DND-41 (cell line): ENCODE measurements around the gene C3orf20.
A peak's percentile ranks its signal among the peaks of the same experiment; 100 is the strongest.

Experiments
- ATAC-seq: fragments of 200-7000 bp; cut with Tn5 transposase; 3 replicates; pipeline ENCODE4 v1.9.1; 2021; ENCODE audit warnings: low read depth; ENCODE audit not compliant: insufficient read depth
- DNase-seq: peaks from one replicate; pipeline ENCODE4 v3.0.0-alpha.2; 2020
- H2AFZ ChIP-seq: 2 replicates; pipeline ENCODE4 v1.6.0; 2012; ENCODE audit warnings: low read depth, low read length
- H3K27ac ChIP-seq: 2 replicates; pipeline ENCODE4 v1.5.1; 2012; ENCODE audit warnings: low read length, inconsistent platforms
- H3K27me3 ChIP-seq: fragments of 200-600 bp; sonication (generic); 2 replicates; pipeline ENCODE4 v1.6.0; 2012; ENCODE audit warnings: low read length, mild to moderate bottlenecking, inconsistent platforms; ENCODE audit not compliant: insufficient read depth, poor library complexity
- H3K36me3 ChIP-seq: 2 replicates; pipeline ENCODE4 v1.5.1; 2012; ENCODE audit warnings: low read length, inconsistent platforms; ENCODE audit not compliant: insufficient read depth
- H3K4me1 ChIP-seq: 2 replicates; pipeline ENCODE4 v1.5.1; 2012; ENCODE audit warnings: mild to moderate bottlenecking, low read length; ENCODE audit not compliant: insufficient read depth
- H3K4me2 ChIP-seq: 2 replicates; pipeline ENCODE4 v1.6.0; 2012; ENCODE audit warnings: mild to moderate bottlenecking, moderate library complexity, low read length, inconsistent platforms; ENCODE audit not compliant: insufficient read depth
- H3K4me3 ChIP-seq, 2 experiments: fragments of 200-600 bp in 1 of 2; shearing (Covaris generic) in 1 of 2; 2 replicates each; pipeline ENCODE4 v1.5.1; 2012 to 2016; ENCODE audit warnings: inconsistent platforms in 2 of 2, low read length in 2 of 2, mild to moderate bottlenecking in 2 of 2, low read depth in 1 of 2, moderate library complexity in 1 of 2
- H3K79me2 ChIP-seq: 2 replicates; pipeline ENCODE4 v1.6.0; 2012; ENCODE audit warnings: low read length, inconsistent platforms; ENCODE audit not compliant: insufficient read depth
- H3K9ac ChIP-seq: 2 replicates; pipeline ENCODE4 v1.6.0; 2012; ENCODE audit warnings: low read depth, mild to moderate bottlenecking, inconsistent platforms, low read length, moderate library complexity
- H3K9me3 ChIP-seq: 2 replicates; pipeline ENCODE4 v1.5.1; 2012; ENCODE audit warnings: low read length, moderate library complexity, mild to moderate bottlenecking, inconsistent platforms; ENCODE audit not compliant: insufficient read depth, severe bottlenecking
- H4K20me1 ChIP-seq: 2 replicates; pipeline ENCODE4 v1.6.0; 2012; ENCODE audit warnings: low read length; ENCODE audit not compliant: insufficient read depth
- EZH2 ChIP-seq: IDR thresholded peaks from 3 replicates; pipeline ENCODE4 v1.6.1; 2012; ENCODE audit warnings: borderline replicate concordance, low read depth, mild to moderate bottlenecking, moderate library complexity, low read length, inconsistent platforms; ENCODE audit not compliant: severe bottlenecking
- TF ChIP-seq, protein P1 (sequence below): IDR thresholded peaks from 2 replicates; pipeline ENCODE4 v1.5.1; 2012; ENCODE audit warnings: borderline replicate concordance, low read length, moderate library complexity, mild to moderate bottlenecking; ENCODE audit not compliant: poor library complexity, severe bottlenecking; ENCODE audit errors: extremely low read depth

The C3orf20 gene

DNA sequence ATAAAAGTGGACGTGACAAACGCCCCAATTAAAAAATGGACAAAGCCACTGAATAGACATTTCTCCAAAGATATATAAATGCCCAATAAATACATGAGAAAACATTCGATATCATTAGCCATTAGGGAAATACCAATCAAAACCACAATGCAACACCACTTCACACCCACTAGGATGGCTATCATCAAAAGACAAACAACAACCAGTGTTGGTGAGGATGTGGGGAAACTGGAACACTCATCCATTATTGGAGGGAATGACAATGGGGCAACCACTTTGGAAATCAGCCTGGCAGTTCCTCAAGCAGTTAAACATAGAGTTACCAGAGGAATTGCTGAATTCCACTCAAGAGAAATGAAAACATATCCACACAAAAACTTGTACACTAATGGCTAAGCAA, 111.4 kb downstream of the C3orf20 start:
- Histone ChIP-seq H3K27me3 (no peaks in the 10 kb centered on the region), H3K36me3 (no peaks in the 10 kb centered on the region), H3K9ac (no peak overlapping the region), H3K9me3 (no peaks in the 10 kb centered on the region), H3K4me2 (no peak overlapping the region), H3K79me2 (no peaks in the 10 kb centered on the region), H2AFZ (no peak overlapping the region), H3K27ac (no peak overlapping the region), H4K20me1 (no peaks in the 10 kb centered on the region), H3K4me3 (no peak overlapping the region), H3K4me1 (no peaks in the 10 kb centered on the region)
- ATAC-seq (no peak), DNase-seq (no peak)
- no peak for TF ChIP-seq EZH2
- TF ChIP-seq, protein P1, sequence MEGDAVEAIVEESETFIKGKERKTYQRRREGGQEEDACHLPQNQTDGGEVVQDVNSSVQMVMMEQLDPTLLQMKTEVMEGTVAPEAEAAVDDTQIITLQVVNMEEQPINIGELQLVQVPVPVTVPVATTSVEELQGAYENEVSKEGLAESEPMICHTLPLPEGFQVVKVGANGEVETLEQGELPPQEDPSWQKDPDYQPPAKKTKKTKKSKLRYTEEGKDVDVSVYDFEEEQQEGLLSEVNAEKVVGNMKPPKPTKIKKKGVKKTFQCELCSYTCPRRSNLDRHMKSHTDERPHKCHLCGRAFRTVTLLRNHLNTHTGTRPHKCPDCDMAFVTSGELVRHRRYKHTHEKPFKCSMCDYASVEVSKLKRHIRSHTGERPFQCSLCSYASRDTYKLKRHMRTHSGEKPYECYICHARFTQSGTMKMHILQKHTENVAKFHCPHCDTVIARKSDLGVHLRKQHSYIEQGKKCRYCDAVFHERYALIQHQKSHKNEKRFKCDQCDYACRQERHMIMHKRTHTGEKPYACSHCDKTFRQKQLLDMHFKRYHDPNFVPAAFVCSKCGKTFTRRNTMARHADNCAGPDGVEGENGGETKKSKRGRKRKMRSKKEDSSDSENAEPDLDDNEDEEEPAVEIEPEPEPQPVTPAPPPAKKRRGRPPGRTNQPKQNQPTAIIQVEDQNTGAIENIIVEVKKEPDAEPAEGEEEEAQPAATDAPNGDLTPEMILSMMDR, result no peak

DNA sequence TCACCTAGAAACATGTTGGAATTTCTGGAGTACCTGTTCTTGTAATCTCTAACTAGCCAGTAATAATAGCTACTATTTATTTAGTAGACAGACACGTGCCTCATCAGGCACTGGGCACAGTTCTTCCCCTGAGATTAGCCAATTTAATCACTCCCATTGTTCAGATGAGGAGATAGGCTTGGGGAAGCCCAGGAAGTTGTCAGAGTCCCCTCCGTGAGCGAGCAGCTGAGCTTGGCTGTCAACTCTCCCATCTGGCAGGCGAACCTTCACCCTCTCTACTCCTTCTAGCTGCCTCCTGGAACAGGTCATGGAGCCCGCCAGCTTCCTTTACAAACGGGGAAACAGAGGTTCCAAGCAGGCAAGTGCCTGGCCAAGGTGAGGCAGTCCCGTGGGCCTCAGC, 112.7 kb downstream of the C3orf20 start:
- no peak overlapping the region for H3K27ac ChIP-seq
- H2AFZ ChIP-seq, result no peak overlapping the region
- H3K27me3 ChIP-seq, result no peaks in the 10 kb centered on the region
- H3K36me3 ChIP-seq, result no peaks in the 10 kb centered on the region
- no peaks in the 10 kb centered on the region for H3K4me1 ChIP-seq
- TF ChIP-seq, protein P1, result no peak
- no peak for TF ChIP-seq EZH2
- DNase-seq (no peak), ATAC-seq (no peak)
- H3K4me3 ChIP-seq, result no peak overlapping the region
- H4K20me1 ChIP-seq, result no peaks in the 10 kb centered on the region
- no peaks in the 10 kb centered on the region for H3K79me2 ChIP-seq
- no peaks in the 10 kb centered on the region for H3K9me3 ChIP-seq
- H3K4me2 ChIP-seq, result no peak overlapping the region
- no peak overlapping the region for H3K9ac ChIP-seq

DNA sequence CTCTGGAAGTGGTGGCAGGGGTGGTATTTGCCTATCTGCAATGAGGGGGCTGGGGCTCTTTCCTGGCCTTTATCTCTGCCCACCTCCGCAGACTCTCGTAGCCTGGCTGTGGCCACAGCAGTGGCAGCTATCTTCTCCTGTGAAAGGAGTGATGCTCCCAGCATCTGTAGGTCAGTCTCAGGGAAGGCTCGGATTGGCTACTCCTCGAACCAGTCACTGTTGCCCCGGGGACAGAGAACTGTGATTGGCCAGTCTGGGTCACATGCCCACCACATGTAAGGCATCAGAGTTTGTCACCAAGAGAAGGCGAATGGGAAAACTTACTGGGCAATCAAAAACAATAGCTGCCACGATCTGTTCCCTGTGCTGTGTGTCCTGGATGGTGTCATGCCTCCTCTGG, 113.7 kb downstream of the C3orf20 start:
- no peak for ATAC-seq
- DNase-seq, result no peak
- Histone ChIP-seq H3K27ac (no peak overlapping the region), H3K4me2 (no peak overlapping the region), H2AFZ (no peak overlapping the region), H3K79me2 (no peaks in the 10 kb centered on the region), H3K27me3 (no peaks in the 10 kb centered on the region), H4K20me1 (no peaks in the 10 kb centered on the region), H3K9me3 (no peaks in the 10 kb centered on the region), H3K4me3 (no peak overlapping the region), H3K9ac (no peak overlapping the region), H3K36me3 (no peaks in the 10 kb centered on the region), H3K4me1 (no peaks in the 10 kb centered on the region)
- TF ChIP-seq EZH2, result no peak
- TF ChIP-seq, protein P1, result no peak

DNA sequence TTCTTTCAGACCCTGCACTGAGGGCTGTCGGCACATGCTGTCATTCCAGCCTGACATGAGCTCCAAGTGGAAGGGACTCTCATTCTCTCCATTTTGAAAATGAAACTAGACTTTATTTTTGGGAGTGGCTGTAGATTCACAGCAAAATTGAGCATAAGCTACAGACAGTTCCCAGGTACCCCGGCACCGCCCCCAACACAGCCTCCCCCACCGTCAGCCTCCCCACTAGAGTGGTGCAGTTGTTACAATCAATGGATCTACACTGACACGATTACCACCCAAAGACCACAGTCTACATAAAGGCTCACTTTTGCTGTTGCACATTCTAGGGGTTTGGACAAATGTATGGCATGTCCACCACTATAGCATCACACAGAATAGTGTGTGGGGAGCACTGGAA, 114.3 kb downstream of the C3orf20 start:
- H3K79me2 ChIP-seq, result no peaks in the 10 kb centered on the region
- H3K4me3 ChIP-seq, result no peak overlapping the region
- H3K4me1 ChIP-seq, result no peaks in the 10 kb centered on the region
- no peaks in the 10 kb centered on the region for H3K36me3 ChIP-seq
- H3K9ac ChIP-seq, result no peak overlapping the region
- H4K20me1 ChIP-seq, result no peaks in the 10 kb centered on the region
- DNase-seq (no peak), ATAC-seq (no peak)
- no peaks in the 10 kb centered on the region for H3K9me3 ChIP-seq
- H3K27ac ChIP-seq, result peak overlapping the region; percentile 13; the same call in 1 of the 2 replicates
- no peak overlapping the region for H3K4me2 ChIP-seq
- H2AFZ ChIP-seq, result no peak overlapping the region
- no peak for TF ChIP-seq EZH2
- TF ChIP-seq, protein P1, result no peak
- H3K27me3 ChIP-seq, result peaks cover under 1% of the 10 kb centered on the region
